Heart right ventricle (tissue), 16 donors: Measurements from ENCODE around the gene FOSL2. TPM values are rescaled to one million over a fixed set of nuclear protein-coding genes. Genes with fewer than 3 reads are reported as not detected.

ENCODE experiments used
- ATAC-seq, 8 donors: fragments of 200-7000 bp; cut with Tn5 transposase; one replicate each; pipeline ENCODE4 v1.9.1; 2020; ENCODE audit warnings: mild to moderate bottlenecking in 8 of 8, moderate library complexity in 8 of 8, moderate number of reproducible peaks in 1 of 8
- DNase-seq, 2 donors: peaks; one replicate each; pipeline ENCODE4 v3.0.0-alpha.2; 2020
- H3K27ac ChIP-seq, 10 donors: fragments of 200-600 bp; sonication (generic) in 2 of 10; one replicate each; pipeline versions ENCODE4 v1.5.0 to v1.8.0; 2020 to 2022; ENCODE audit warnings: mild to moderate bottlenecking in 3 of 10
- H3K27me3 ChIP-seq, 7 donors: fragments of 200-600 bp; one replicate each; pipeline ENCODE4 v1.8.0; 2021 to 2022; ENCODE audit warnings: mild to moderate bottlenecking in 2 of 7
- H3K36me3 ChIP-seq, 9 donors: fragments of 200-600 bp; sonication (generic) in 1 of 9; one replicate each; pipeline versions ENCODE4 v1.5.0 to v1.8.0; 2020 to 2022; ENCODE audit warnings: mild to moderate bottlenecking in 2 of 9
- H3K4me1 ChIP-seq, 9 donors: fragments of 200-600 bp; sonication (generic) in 1 of 9; one replicate each; pipeline versions ENCODE4 v1.5.0 to v1.8.0; 2020 to 2022; ENCODE audit warnings: mild to moderate bottlenecking in 4 of 9
- H3K4me3 ChIP-seq, 10 donors: fragments of 200-600 bp; sonication (generic) in 2 of 10; one replicate each; pipeline versions ENCODE4 v1.5.0 to v1.8.0; 2020 to 2022; ENCODE audit warnings: mild to moderate bottlenecking in 7 of 10, moderate library complexity in 2 of 10
- H3K9me3 ChIP-seq, 11 donors: fragments of 200-600 bp in 10 of 11; sonication (generic) in 2 of 11; one replicate each; pipeline versions ENCODE4 v1.5.0 to v1.8.0; 2013 to 2022; ENCODE audit warnings: mild to moderate bottlenecking in 2 of 11, control low read depth in 1 of 11, moderate library complexity in 1 of 11
- CTCF ChIP-seq, 9 donors: fragments of 200-600 bp; sonication (generic) in 2 of 9; IDR thresholded peaks; one replicate each; pipeline versions ENCODE4 v1.5.0 to v1.8.0; 2021 to 2022; ENCODE audit warnings: antibody characterized with exemption in 9 of 9, mild to moderate bottlenecking in 5 of 9, moderate library complexity in 1 of 9
- WGBS, 2 donors: extraction: QIAGEN DNeasy Blood & Tissue Kit; methylation state at CpG; one replicate each; pipeline ENCODE4 v1.1.7; 2013; ENCODE audit warnings: inconsistent platforms in 1 of 2; 5-methylcytosine and 5-hydroxymethylcytosine counted together
- intact Hi-C, 10 donors: fragments of 100-400 bp; cut with DNase I; formaldehyde crosslinking; loops; one replicate each; pipeline versions ENCODE4 v1.11.1 to v1.14.2; 2022
- polyA plus RNA-seq, 2 donors: library from polyadenylated mRNA; stranded (reverse); fragments of 200-250 nt; gene quantifications; one replicate each; pipeline ENCODE4 v1.2.3, GENCODE V29; 2013
- total RNA-seq, 10 donors: library from RNA; stranded (reverse); fragmentation: NEBNext Ultra II Directional in 3 of 10; extraction: Animal tissue kit (Norgen Biotek cat#: 25700) in 3 of 10; gene quantifications; one replicate each; pipeline versions ENCODE4 v1.2.1 to v1.2.4, GENCODE V29; 2021 to 2023
- donor health status: Arrhythmogenic right ventricular cardiomyopathy.
- donor health status: ischemic (EF 13 %, LVEDD 7.1; RV severe dilation, severe dysfunction).
- donor health status: healthy with polysubstance abuse.
- donor health status: DM: no; HTN: yes; CAD: no.
- donor health status: DM: no; HTN: no; CAD: no.
- donor health status: ischemic (EF 25% LVEDD 6.9; RV normal size, moderate dysfunction).
- donor health status: ischemic (EF 25% LVEDD 5.7; RV mildly dilated, moderate dysfunction).
- donor health status: healthy.
- donor health status: DM: yes; HTN: yes; CAD: no.
- donor health status: Ischemic cardiomyopathy.
- donor health status: ischemic (EF 35%, LVEDD 5.7; RV mildly dilated, moderate dysfunction).
- donor health status: nonischemic (EF 11% LVEDD 7.7; RV severe dilation, severe dysfunction).
- donor health status: DM: yes; HTN: yes; CAD: no.
- donor health status: PGD.
- donor health status: ischemic (EF 29% LVEDD 5.4; RV normal size, mild dysfunction).
- donor health status: nonischemic (EF 23%, LVEDD 6.1; RV moderate dilation, normal function).

Gene FOSL2
- total and polyA plus RNA-seq, 12 donors = 16.5 to 182 (median 54.8) TPM

- DNase-seq (no peak), ATAC-seq (peak in 4 of 8 donors; percentile 16 to 32 (median 20))
- Histone ChIP-seq H3K4me3 (no peak overlapping the region), H3K4me1 (peaks cover 0 to 12% (median 0%) of the 10 kb centered on the region in 9 donors), H3K27me3 (no peaks in the 10 kb centered on the region), H3K9me3 (peaks cover 0 to 13% (median 0%) of the 10 kb centered on the region in 11 donors), H3K27ac (no peak overlapping the region), H3K36me3 (no peaks in the 10 kb centered on the region)
- intact Hi-C loops = no loop called here
- WGBS, 2 donors = 83 to 84% methylated on average over 18 of the region's 18 CpGs
- no peak for TF ChIP-seq CTCF (IDR thresholded peaks at IDR 0.05)
These were observed 44.6 kb downstream of the FOSL2 start for GRCh38 chr2:28437149-28437835.

- intact Hi-C loops = no loop called here
- H3K9me3 ChIP-seq = peaks cover 0 to 12% (median 0%) of the 10 kb centered on the region in 11 donors
- no peak overlapping the region for H3K27ac ChIP-seq
- H3K4me1 ChIP-seq = peaks cover 0 to 9% (median 0%) of the 10 kb centered on the region in 9 donors
- H3K27me3 ChIP-seq = no peaks in the 10 kb centered on the region
- no peak for DNase-seq
- TF ChIP-seq CTCF (IDR thresholded peaks at IDR 0.05) = no peak
- peak in 2 of 8 donors; percentile 31 to 48 for ATAC-seq
- 56 to 61% methylated on average over 5 of the region's 5 CpGs for WGBS, 2 donors
- H3K36me3 ChIP-seq = no peaks in the 10 kb centered on the region
- H3K4me3 ChIP-seq = no peak overlapping the region
These were observed 45.3 kb downstream of the FOSL2 start for GRCh38 chr2:28437918-28438317.

DNA sequence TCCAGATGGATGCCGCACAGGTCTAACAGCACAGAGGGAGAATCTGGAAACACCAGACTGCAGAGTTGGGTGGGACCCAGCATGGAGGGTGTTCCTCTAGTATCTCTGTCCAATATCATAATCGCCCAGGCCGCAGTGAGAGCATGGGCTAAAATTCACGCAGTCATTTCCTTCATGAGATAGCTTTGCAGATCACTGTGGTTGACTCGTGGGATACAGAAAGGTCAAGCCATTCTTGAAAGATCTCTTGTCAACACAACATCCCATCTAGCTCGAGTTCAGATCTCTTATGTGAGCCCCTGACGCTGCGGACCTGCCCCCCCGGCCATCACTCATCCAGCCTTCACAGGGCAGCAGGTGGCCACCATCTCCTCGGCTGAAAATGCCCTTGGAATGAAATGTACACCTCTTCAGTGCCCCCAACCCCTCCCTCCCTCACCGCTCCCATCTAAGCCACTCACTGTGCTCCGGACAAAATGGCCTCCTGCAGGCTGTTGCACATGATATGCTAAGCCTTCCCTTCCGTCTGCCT, 45.9 kb downstream of the FOSL2 start:
- peaks cover 0 to 5% (median 0%) of the 10 kb centered on the region in 11 donors for H3K9me3 ChIP-seq
- 81 to 82% methylated on average over 13 of the region's 13 CpGs for WGBS, 2 donors
- no peaks in the 10 kb centered on the region for H3K36me3 ChIP-seq
- ATAC-seq (no peak), DNase-seq (no peak)
- H3K4me1 ChIP-seq = peaks cover 0 to 9% (median 0%) of the 10 kb centered on the region in 9 donors
- no peak overlapping the region for H3K27ac ChIP-seq
- no peak overlapping the region for H3K4me3 ChIP-seq
- no peak for TF ChIP-seq CTCF (IDR thresholded peaks at IDR 0.05)
- no peaks in the 10 kb centered on the region for H3K27me3 ChIP-seq
- intact Hi-C loops = no loop called here

DNA sequence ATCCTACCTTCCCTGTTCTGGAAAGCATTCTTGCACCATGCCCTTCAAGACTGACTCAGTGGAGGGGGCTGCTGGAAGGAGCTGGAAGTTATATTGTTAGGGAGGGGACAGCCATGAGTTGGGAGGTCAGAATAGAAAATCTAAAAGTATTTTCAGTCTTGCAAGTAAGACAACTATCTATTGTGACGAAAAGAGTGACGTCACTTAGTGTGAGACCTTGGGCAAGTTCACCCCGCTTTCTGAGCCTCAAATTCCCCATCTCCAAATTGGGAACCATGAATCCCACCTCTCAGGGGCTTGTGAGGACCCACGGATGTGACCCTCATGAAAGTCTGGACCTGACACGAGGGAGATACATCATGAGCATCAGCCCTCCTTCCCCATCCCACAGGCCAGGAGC, 46.5 kb downstream of the FOSL2 start:
- intact Hi-C loops = no loop called here
- ATAC-seq (no peak), DNase-seq (no peak)
- Histone ChIP-seq H3K36me3 (no peaks in the 10 kb centered on the region), H3K4me1 (peaks cover 0 to 9% (median 0%) of the 10 kb centered on the region in 9 donors), H3K4me3 (no peak overlapping the region), H3K9me3 (no peaks in the 10 kb centered on the region), H3K27ac (no peak overlapping the region), H3K27me3 (no peaks in the 10 kb centered on the region)
- TF ChIP-seq CTCF (IDR thresholded peaks at IDR 0.05) = no peak
- 93 to 95% methylated on average over 5 of the region's 5 CpGs for WGBS, 2 donors
